Measurements from ENCODE around the gene IL32. TPM values are rescaled to one million over a fixed set of nuclear protein-coding genes. Genes with fewer than 3 reads are reported as not detected.
A peak's percentile ranks its signal among the peaks of the same experiment; 100 is the strongest.

Gene IL32
- total and polyA plus RNA-seq, 2 experiments from 2014 or later: 110 to 124 TPM

GRCh38 chr16:3022684-3023414 lies 42.6 kb upstream of the IL32 start:
- H4K20me1 ChIP-seq (ENCODE audit: insufficient read depth, poor library complexity, severe bottlenecking): peaks cover 5% of the 10 kb centered on the region
- H3K27me3 ChIP-seq: no peaks in the 10 kb centered on the region
- no peaks in the 10 kb centered on the region for H3K9me2 ChIP-seq (replicated peaks; ENCODE audit: insufficient read depth)
- peak overlapping the region; percentile 99 for H3K4me2 ChIP-seq
- H3K27ac ChIP-seq: peak overlapping the region; percentile 98
- no peak for DNase-seq (ENCODE audit: low spot score)
- H2AFZ ChIP-seq: no peak overlapping the region
- H3K9me3 ChIP-seq (ENCODE audit: low read depth): no peaks in the 10 kb centered on the region
- no peaks in the 10 kb centered on the region for H3K36me3 ChIP-seq (replicated peaks; ENCODE audit: insufficient read depth, low read depth)
- peak overlapping the region; percentile 79 for H3K4me3 ChIP-seq
- TF ChIP-seq CTCF (IDR thresholded peaks at IDR 0.05; ENCODE audit: poor library complexity): no peak
- 35% methylated on average over 8 of the region's 8 CpGs for WGBS (ENCODE audit: low lambda C conversion rate, missing lambda C conversion rate)
- H3K4me1 ChIP-seq (ENCODE audit: insufficient read depth): peaks cover 31% of the 10 kb centered on the region
- peaks cover 29% of the 10 kb centered on the region for H3K79me2 ChIP-seq

DNA sequence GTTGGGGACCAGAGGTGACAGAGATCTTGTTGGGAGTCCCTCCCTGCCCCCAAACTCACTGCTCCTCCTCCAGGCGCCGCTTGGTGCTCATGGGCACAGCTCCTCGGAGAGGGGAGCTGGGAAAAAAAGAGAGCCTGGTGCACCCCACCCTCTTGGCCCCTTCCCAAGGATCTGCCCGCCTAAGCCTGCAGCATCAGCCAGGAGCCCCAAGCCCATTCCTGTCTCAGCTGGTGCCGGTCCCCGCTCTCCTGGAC lies 42.1 kb upstream of the IL32 start:
- Histone ChIP-seq H3K36me3 (replicated peaks; ENCODE audit: insufficient read depth, low read depth) (no peaks in the 10 kb centered on the region), H3K4me2 (peak overlapping the region; percentile 99), H3K27ac (peak overlapping the region; percentile 98), H3K4me3 (peak overlapping the region; percentile 79), H2AFZ (no peak overlapping the region), H4K20me1 (ENCODE audit: insufficient read depth, poor library complexity, severe bottlenecking) (peaks cover 5% of the 10 kb centered on the region), H3K79me2 (peaks cover 29% of the 10 kb centered on the region), H3K4me1 (ENCODE audit: insufficient read depth) (peaks cover 33% of the 10 kb centered on the region), H3K9me2 (replicated peaks; ENCODE audit: insufficient read depth) (no peaks in the 10 kb centered on the region), H3K9me3 (ENCODE audit: low read depth) (no peaks in the 10 kb centered on the region), H3K27me3 (no peaks in the 10 kb centered on the region)
- TF ChIP-seq EZH2 (IDR thresholded peaks at IDR 0.05; ENCODE audit: borderline replicate concordance) (no peak), EZH2phosphoT487 (IDR thresholded peaks at IDR 0.05; ENCODE audit: low read depth, severe bottlenecking, unreplicated experiment) (no peak), CTCF (IDR thresholded peaks at IDR 0.05; ENCODE audit: poor library complexity) (no peak)
- WGBS (ENCODE audit: low lambda C conversion rate, missing lambda C conversion rate): 9% methylated on average over 4 of the region's 6 CpGs
- DNase-seq (ENCODE audit: low spot score): peak; percentile 76

GRCh38 chr16:3023669-3024478 lies 41.6 kb upstream of the IL32 start, which contains the start of the genes HCFC1R1 and THOC6:
HCFC1R1 (minus strand) TSS chr16:3023942; CDS start chr16:3023941, 1 bp downstream.
THOC6 (plus strand) TSS chr16:3024035; CDS start chr16:3024327, 292 bp downstream.
- Histone ChIP-seq H3K9me2 (replicated peaks; ENCODE audit: insufficient read depth) (no peaks in the 10 kb centered on the region), H3K4me2 (peak within 1 kb of the TSS; percentile 99), H3K4me3 (peak within 1 kb of the TSS; percentile 79), H3K4me1 (ENCODE audit: insufficient read depth) (peaks cover 33% of the 10 kb centered on the region), H3K36me3 (replicated peaks; ENCODE audit: insufficient read depth, low read depth) (no peaks in the 10 kb centered on the region), H3K9me3 (ENCODE audit: low read depth) (no peaks in the 10 kb centered on the region), H2AFZ (peak within 1 kb of the TSS; percentile 45), H3K79me2 (peaks cover 24% of the 10 kb centered on the region), H4K20me1 (ENCODE audit: insufficient read depth, poor library complexity, severe bottlenecking) (peaks cover 5% of the 10 kb centered on the region), H3K27ac (peak within 1 kb of the TSS; percentile 98), H3K27me3 (no peaks in the 10 kb centered on the region)
- 2% methylated on average over 54 of the region's 69 CpGs for WGBS (ENCODE audit: low lambda C conversion rate, missing lambda C conversion rate)
- TF ChIP-seq EZH2 (IDR thresholded peaks at IDR 0.05; ENCODE audit: borderline replicate concordance): no peak
- no peak for TF ChIP-seq EZH2phosphoT487 (IDR thresholded peaks at IDR 0.05; ENCODE audit: low read depth, severe bottlenecking, unreplicated experiment)
- no peak for TF ChIP-seq CTCF (IDR thresholded peaks at IDR 0.05; ENCODE audit: poor library complexity)
- peak; percentile 98 for DNase-seq (ENCODE audit: low spot score)

All from hepatocyte (in vitro differentiated cells).